A673 (cell line): Measurements from ENCODE around the gene CERS2.

Experiments used
- EZH2 ChIP-seq: fragments of 200-600 bp; sonication (generic); IDR thresholded peaks from 2 replicates; pipeline ENCODE4 v1.6.1; 2017; ENCODE audit warnings: borderline replicate concordance, low read depth, mild to moderate bottlenecking, mixed read lengths, antibody characterized with exemption, low read length; ENCODE audit not compliant: poor library complexity, severe bottlenecking
- TF ChIP-seq, protein P1 (sequence below): fragments of 300-800, 200-600 bp; sonication (generic); conservative IDR thresholded peaks from 2 replicates; pipeline ENCODE4 v1.5.1; 2017; ENCODE audit warnings: low read depth, mild to moderate bottlenecking, antibody characterized with exemption, low read length, moderate library complexity, mixed read lengths

DNA sequence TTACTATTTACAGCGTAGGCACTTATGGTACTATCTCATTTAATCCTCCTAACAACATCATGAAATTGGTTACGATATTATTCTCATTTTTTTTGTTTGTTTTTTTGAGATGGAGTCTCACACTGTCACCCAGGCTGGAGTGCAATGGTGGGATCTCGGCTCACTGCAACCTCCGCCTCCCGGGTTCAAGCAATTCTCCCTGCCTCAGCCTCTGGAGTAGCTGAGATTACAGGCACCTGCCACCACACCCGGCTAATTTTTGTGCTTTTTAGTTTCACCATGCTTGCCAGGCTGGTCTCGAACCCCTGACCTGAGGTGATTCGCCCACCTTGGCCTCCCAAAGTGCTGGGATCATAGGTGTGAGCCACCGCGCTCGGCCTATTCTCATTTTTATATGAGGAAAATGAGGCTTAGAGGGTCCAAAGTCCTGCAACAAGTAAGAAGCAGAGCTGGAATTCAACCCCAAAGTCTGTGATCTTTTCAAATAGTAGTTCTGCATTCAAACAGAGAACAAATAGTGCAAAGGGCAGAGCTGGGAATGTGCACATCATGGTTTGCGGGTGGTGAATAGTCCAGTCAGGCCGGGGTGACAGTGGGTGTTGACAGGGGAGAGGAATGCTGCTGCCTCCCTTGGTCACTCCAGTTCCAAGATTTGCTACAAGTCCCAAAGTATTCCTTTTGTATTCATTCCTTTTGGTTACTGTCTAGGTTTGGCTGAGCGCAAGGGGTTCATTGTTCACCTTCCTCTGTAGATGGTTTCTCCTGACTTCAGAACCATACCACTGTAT is 38.2 kb upstream of the CERS2 start:
- TF ChIP-seq EZH2, result no peak
- TF ChIP-seq, protein P1, sequence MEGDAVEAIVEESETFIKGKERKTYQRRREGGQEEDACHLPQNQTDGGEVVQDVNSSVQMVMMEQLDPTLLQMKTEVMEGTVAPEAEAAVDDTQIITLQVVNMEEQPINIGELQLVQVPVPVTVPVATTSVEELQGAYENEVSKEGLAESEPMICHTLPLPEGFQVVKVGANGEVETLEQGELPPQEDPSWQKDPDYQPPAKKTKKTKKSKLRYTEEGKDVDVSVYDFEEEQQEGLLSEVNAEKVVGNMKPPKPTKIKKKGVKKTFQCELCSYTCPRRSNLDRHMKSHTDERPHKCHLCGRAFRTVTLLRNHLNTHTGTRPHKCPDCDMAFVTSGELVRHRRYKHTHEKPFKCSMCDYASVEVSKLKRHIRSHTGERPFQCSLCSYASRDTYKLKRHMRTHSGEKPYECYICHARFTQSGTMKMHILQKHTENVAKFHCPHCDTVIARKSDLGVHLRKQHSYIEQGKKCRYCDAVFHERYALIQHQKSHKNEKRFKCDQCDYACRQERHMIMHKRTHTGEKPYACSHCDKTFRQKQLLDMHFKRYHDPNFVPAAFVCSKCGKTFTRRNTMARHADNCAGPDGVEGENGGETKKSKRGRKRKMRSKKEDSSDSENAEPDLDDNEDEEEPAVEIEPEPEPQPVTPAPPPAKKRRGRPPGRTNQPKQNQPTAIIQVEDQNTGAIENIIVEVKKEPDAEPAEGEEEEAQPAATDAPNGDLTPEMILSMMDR, result no peak
